Stimulated activated effector memory CD8-positive, alpha-beta T cell treated with anti-CD3 and anti-CD28 coated beads, Interleukin-12 subunit alpha, Interleukin-12 subunit beta, amount 100 ng/mL, for 72 hours (primary cell): ENCODE measurements around the gene ETV5.

ENCODE experiments used
- ATAC-seq: fragments of 150-1000 bp; cut with Tn5 transposase; 2 replicates; pipeline ENCODE4 v1.10.0; 2021
- DNase-seq, 2 donors: peaks; one replicate each; pipeline ENCODE4 v3.0.0; 2021 to 2022; ENCODE audit warnings: low spot score in 2 of 2
- H3K27ac Mint-ChIP-seq: one replicate; pipeline ENCODE4 v1.8.0; 2022; ENCODE audit warnings: mild to moderate bottlenecking, mixed read lengths
- H3K36me3 Mint-ChIP-seq: one replicate; pipeline ENCODE4 v1.8.0; 2022; ENCODE audit warnings: mild to moderate bottlenecking, mixed read lengths
- H3K4me1 Mint-ChIP-seq: one replicate; pipeline ENCODE4 v1.8.0; 2022; ENCODE audit warnings: mixed read lengths
- H3K4me3 Mint-ChIP-seq: one replicate; pipeline ENCODE4 v1.8.0; 2022; ENCODE audit warnings: mild to moderate bottlenecking, mixed read lengths
- H3K9me3 Mint-ChIP-seq: one replicate; pipeline ENCODE4 v1.8.0; 2022; ENCODE audit warnings: mixed read lengths

ETV5 gene

GRCh38 chr3:186133980-186134379, 25.1 kb upstream of the ETV5 start:
- ATAC-seq: no peak

GRCh38 chr3:186132487-186132886, 23.6 kb upstream of the ETV5 start:
- DNase-seq: no peak
- peaks cover 5% of the 10 kb centered on the region for H3K36me3 Mint-ChIP-seq
- no peaks in the 10 kb centered on the region for H3K9me3 Mint-ChIP-seq
- H3K4me1 Mint-ChIP-seq: no peaks in the 10 kb centered on the region
- no peak overlapping the region for H3K27ac Mint-ChIP-seq
- ATAC-seq: peak; percentile 44
- H3K4me3 Mint-ChIP-seq: no peak overlapping the region

More at GRCh38 chr3:186133980-186134379, 25.1 kb upstream of the ETV5 start:
- Mint-ChIP-seq H3K36me3 (peaks cover 5% of the 10 kb centered on the region), H3K4me1 (no peaks in the 10 kb centered on the region), H3K9me3 (no peaks in the 10 kb centered on the region), H3K27ac (no peak overlapping the region), H3K4me3 (no peak overlapping the region)
- DNase-seq: no peak

- no peak for ATAC-seq
- no peaks in the 10 kb centered on the region for H3K4me1 Mint-ChIP-seq
- H3K4me3 Mint-ChIP-seq: no peak overlapping the region
- H3K9me3 Mint-ChIP-seq: no peaks in the 10 kb centered on the region
- peaks cover 5% of the 10 kb centered on the region for H3K36me3 Mint-ChIP-seq
- no peak overlapping the region for H3K27ac Mint-ChIP-seq
- DNase-seq: no peak
These were observed 20.3 kb upstream of the ETV5 start for GRCh38 chr3:186129206-186129605.

GRCh38 chr3:186128158-186128557, 19.3 kb upstream of the ETV5 start:
- H3K27ac Mint-ChIP-seq: no peak overlapping the region
- DNase-seq (no peak), ATAC-seq (no peak)
- no peak overlapping the region for H3K4me3 Mint-ChIP-seq
- no peaks in the 10 kb centered on the region for H3K4me1 Mint-ChIP-seq
- H3K9me3 Mint-ChIP-seq: no peaks in the 10 kb centered on the region
- peaks cover 5% of the 10 kb centered on the region for H3K36me3 Mint-ChIP-seq

GRCh38 chr3:186127463-186127862, 18.6 kb upstream of the ETV5 start:
- ATAC-seq (no peak), DNase-seq (no peak)
- H3K4me1 Mint-ChIP-seq: no peaks in the 10 kb centered on the region
- H3K9me3 Mint-ChIP-seq: no peaks in the 10 kb centered on the region
- no peak overlapping the region for H3K27ac Mint-ChIP-seq
- H3K4me3 Mint-ChIP-seq: no peak overlapping the region
- H3K36me3 Mint-ChIP-seq: peaks cover 5% of the 10 kb centered on the region

GRCh38 chr3:186125118-186125517, 16.2 kb upstream of the ETV5 start:
- H3K36me3 Mint-ChIP-seq: peaks cover 3% of the 10 kb centered on the region
- ATAC-seq (no peak), DNase-seq (no peak)
- no peaks in the 10 kb centered on the region for H3K4me1 Mint-ChIP-seq
- no peaks in the 10 kb centered on the region for H3K9me3 Mint-ChIP-seq
- H3K27ac Mint-ChIP-seq: no peak overlapping the region
- H3K4me3 Mint-ChIP-seq: no peak overlapping the region

- no peak overlapping the region for H3K4me3 Mint-ChIP-seq
These were observed 15.7 kb upstream of the ETV5 start for GRCh38 chr3:186124592-186124991.

GRCh38 chr3:186123012-186123411, 14.1 kb upstream of the ETV5 start:
- Mint-ChIP-seq H3K36me3 (no peaks in the 10 kb centered on the region), H3K27ac (no peak overlapping the region), H3K4me1 (no peaks in the 10 kb centered on the region), H3K4me3 (no peak overlapping the region), H3K9me3 (no peaks in the 10 kb centered on the region)
- ATAC-seq (no peak), DNase-seq (no peak)

More at GRCh38 chr3:186124592-186124991, 15.7 kb upstream of the ETV5 start:
- Mint-ChIP-seq H3K4me1 (no peaks in the 10 kb centered on the region), H3K9me3 (no peaks in the 10 kb centered on the region), H3K36me3 (no peaks in the 10 kb centered on the region), H3K27ac (no peak overlapping the region)
- DNase-seq (no peak), ATAC-seq (no peak)

GRCh38 chr3:186121968-186122367, 13.1 kb upstream of the ETV5 start:
- H3K36me3 Mint-ChIP-seq: no peaks in the 10 kb centered on the region
- H3K4me1 Mint-ChIP-seq: no peaks in the 10 kb centered on the region
- H3K27ac Mint-ChIP-seq: no peak overlapping the region
- H3K9me3 Mint-ChIP-seq: no peaks in the 10 kb centered on the region
- ATAC-seq (no peak), DNase-seq (no peak)
- no peak overlapping the region for H3K4me3 Mint-ChIP-seq

- DNase-seq: no peak
- Mint-ChIP-seq H3K4me3 (no peak overlapping the region), H3K36me3 (no peaks in the 10 kb centered on the region), H3K27ac (no peak overlapping the region), H3K9me3 (no peaks in the 10 kb centered on the region), H3K4me1 (no peaks in the 10 kb centered on the region)
- ATAC-seq: no peak
These were observed 12.4 kb upstream of the ETV5 start for GRCh38 chr3:186121278-186121677.

- Mint-ChIP-seq H3K4me3 (no peak overlapping the region), H3K4me1 (no peaks in the 10 kb centered on the region), H3K27ac (no peak overlapping the region), H3K9me3 (no peaks in the 10 kb centered on the region), H3K36me3 (no peaks in the 10 kb centered on the region)
- ATAC-seq: no peak
- no peak for DNase-seq
These were observed 10.6 kb upstream of the ETV5 start for GRCh38 chr3:186119499-186119898.

- Mint-ChIP-seq H3K9me3 (no peaks in the 10 kb centered on the region), H3K4me1 (no peaks in the 10 kb centered on the region), H3K4me3 (no peak overlapping the region), H3K36me3 (no peaks in the 10 kb centered on the region), H3K27ac (no peak overlapping the region)
- DNase-seq (no peak), ATAC-seq (no peak)
These were observed 9.8 kb upstream of the ETV5 start for GRCh38 chr3:186118692-186119091.

GRCh38 chr3:186117521-186118134, 8.7 kb upstream of the ETV5 start:
- DNase-seq (no peak), ATAC-seq (no peak)
- H3K4me3 Mint-ChIP-seq: no peak overlapping the region
- H3K4me1 Mint-ChIP-seq: no peaks in the 10 kb centered on the region
- no peaks in the 10 kb centered on the region for H3K36me3 Mint-ChIP-seq
- no peaks in the 10 kb centered on the region for H3K9me3 Mint-ChIP-seq
- no peak overlapping the region for H3K27ac Mint-ChIP-seq

- Mint-ChIP-seq H3K9me3 (no peaks in the 10 kb centered on the region), H3K4me3 (no peak overlapping the region)
These were observed 6.5 kb upstream of the ETV5 start for GRCh38 chr3:186115239-186115996.

GRCh38 chr3:186110975-186111974, 2.4 kb upstream of the ETV5 start:
- Mint-ChIP-seq H3K27ac (peak overlapping the region; percentile 75), H3K36me3 (peaks cover 28% of the 10 kb centered on the region), H3K4me1 (peaks cover 49% of the 10 kb centered on the region), H3K9me3 (no peaks in the 10 kb centered on the region), H3K4me3 (peak overlapping the region; percentile 82)
- ATAC-seq: peak; percentile 57
- DNase-seq: no peak

More at GRCh38 chr3:186115239-186115996, 6.5 kb upstream of the ETV5 start:
- ATAC-seq (no peak), DNase-seq (no peak)
- Mint-ChIP-seq H3K27ac (no peak overlapping the region), H3K4me1 (peaks cover 14% of the 10 kb centered on the region), H3K36me3 (peaks cover 10% of the 10 kb centered on the region)
